Endothelial cell of umbilical vein (primary cell): ENCODE data around the gene RCAN3. TPM values are rescaled to one million over a fixed set of nuclear protein-coding genes. Genes with fewer than 3 reads are reported as not detected.

Source experiments
- BruUV-seq: library from RNA; stranded (reverse); fragments of 400-500 nt; replicated peaks from 2 replicates; lab custom pipeline; 2021; lab: Mats Ljungman, UMichigan
- CTCF ChIA-PET: fragments of 300-600, 350-600 bp; sonication (Branson Sonifier 250); formaldehyde crosslinking; loops from one replicate; lab custom pipeline; 2021; ENCODE audit warnings: antibody characterized with exemption, inconsistent platforms; lab: Charles Lee
- POLR2A ChIA-PET: fragments of 300-600, 350-600 bp; sonication (Branson Sonifier 250); formaldehyde crosslinking; loops from one replicate; lab custom pipeline; 2021; ENCODE audit warnings: antibody characterized with exemption, inconsistent platforms; lab: Charles Lee
- DNase-seq: peaks from one replicate; pipeline ENCODE4 v3.0.0-alpha.2; 2011; ENCODE audit warnings: low read depth, low spot score
- FAIRE-seq: peaks from 2 replicates; lab custom pipeline; 2011; peaks lifted over from hg19 to GRCh38; lab: Jason Lieb, UNC
- H2AFZ ChIP-seq: 2 replicates; pipeline ENCODE4 v1.6.0; 2012; ENCODE audit warnings: low read depth, low read length, control low read depth, inconsistent platforms
- H3K27ac ChIP-seq: 2 replicates; pipeline ENCODE4 v1.5.1; 2011; ENCODE audit warnings: low read depth, mild to moderate bottlenecking, control low read depth, low read length, moderate library complexity; ENCODE audit not compliant: insufficient read depth
- H3K27me3 ChIP-seq, 2 experiments: 2 replicates each; pipeline versions ENCODE4 v1.6.0 to v1.6.1; 2011; ENCODE audit warnings: low read length in 2 of 2, mixed read lengths in 1 of 2; ENCODE audit not compliant: control insufficient read depth in 2 of 2, insufficient read depth in 2 of 2
- H3K36me3 ChIP-seq, 2 experiments: 2 replicates in 1 of 2; 3 replicates in 1 of 2; pipeline ENCODE4 v1.5.1; 2011; ENCODE audit warnings: low read length in 2 of 2, mild to moderate bottlenecking in 1 of 2, moderate library complexity in 1 of 2; ENCODE audit not compliant: control insufficient read depth in 2 of 2, insufficient read depth in 2 of 2; ENCODE audit errors: extremely low read depth in 1 of 2
- H3K4me1 ChIP-seq: 3 replicates; pipeline ENCODE4 v1.5.1; 2011; ENCODE audit warnings: mild to moderate bottlenecking, low read length; ENCODE audit not compliant: control insufficient read depth, insufficient read depth; ENCODE audit errors: extremely low read depth
- H3K4me2 ChIP-seq: 2 replicates; pipeline ENCODE4 v1.6.1; 2011; ENCODE audit warnings: low read length, control low read depth, mixed read lengths; ENCODE audit not compliant: insufficient read depth
- H3K4me3 ChIP-seq, 3 experiments: fragments of 200-600 bp in 1 of 3; sonication (generic), shearing (Covaris generic) in 1 of 3; replicated peaks in 1 of 3; 2 replicates each; pipeline ENCODE4 v1.5.1; 2011 to 2016; ENCODE audit warnings: control low read depth in 3 of 3, low read length in 3 of 3, mild to moderate bottlenecking in 2 of 3, inconsistent platforms in 1 of 3, low read depth in 1 of 3, moderate library complexity in 1 of 3; ENCODE audit not compliant: insufficient read depth in 1 of 3
- H3K79me2 ChIP-seq: 2 replicates; pipeline ENCODE4 v1.6.0; 2012; ENCODE audit warnings: low read length, inconsistent platforms; ENCODE audit not compliant: control insufficient read depth, insufficient read depth
- H3K9ac ChIP-seq: replicated peaks from 2 replicates; pipeline ENCODE3; 2011; ENCODE audit warnings: low read length, control low read depth; ENCODE audit not compliant: insufficient read depth; ENCODE audit errors: extremely low read depth
- H3K9me1 ChIP-seq: replicated peaks from 3 replicates; pipeline ENCODE4 v1.6.0; 2011; ENCODE audit warnings: mild to moderate bottlenecking, low read length; ENCODE audit not compliant: control insufficient read depth, insufficient read depth; ENCODE audit errors: extremely low read depth
- H3K9me3 ChIP-seq: replicated peaks from 2 replicates; pipeline ENCODE4 v1.5.1; 2012; ENCODE audit warnings: low read length, inconsistent platforms; ENCODE audit not compliant: control insufficient read depth, insufficient read depth
- H4K20me1 ChIP-seq: replicated peaks from 2 replicates; pipeline ENCODE3; 2011; ENCODE audit warnings: mild to moderate bottlenecking, low read length; ENCODE audit not compliant: control insufficient read depth, insufficient read depth; ENCODE audit errors: extremely low read depth
- CTCF ChIP-seq, 2 donors: IDR thresholded peaks; 1 replicate in 1 of 2; 2 replicates in 1 of 2; pipeline ENCODE4 v1.5.1; 2011; ENCODE audit warnings: low read length in 2 of 2, mild to moderate bottlenecking in 2 of 2, moderate library complexity in 2 of 2, control low read depth in 1 of 2, inconsistent platforms in 1 of 2, low read depth in 1 of 2; ENCODE audit not compliant: insufficient read depth in 1 of 2; ENCODE audit errors: extremely low read depth in 1 of 2
- EZH2 ChIP-seq: IDR thresholded peaks from 2 replicates; pipeline ENCODE4 v1.6.1; 2012; ENCODE audit warnings: borderline replicate concordance, low read depth, mild to moderate bottlenecking, moderate library complexity, low read length, inconsistent platforms; ENCODE audit not compliant: severe bottlenecking
- FOS ChIP-seq: IDR thresholded peaks from 2 replicates; pipeline ENCODE4 v1.6.1; 2011; ENCODE audit warnings: mild to moderate bottlenecking, low read length, moderate library complexity, borderline replicate concordance; ENCODE audit not compliant: insufficient read depth
- GATA2 ChIP-seq: IDR thresholded peaks from 2 replicates; pipeline ENCODE4 v1.7.0; 2011; ENCODE audit warnings: low read depth, mild to moderate bottlenecking, moderate library complexity, mixed read lengths, low read length; ENCODE audit not compliant: insufficient read length, insufficient read depth
- JUN ChIP-seq: IDR thresholded peaks from 2 replicates; pipeline ENCODE4 v1.6.1; 2011; ENCODE audit warnings: borderline replicate concordance, low read depth; ENCODE audit not compliant: insufficient read length, insufficient read depth
- MYC ChIP-seq: IDR thresholded peaks from one replicate; pipeline ENCODE4 v1.6.1; 2011; ENCODE audit warnings: mild to moderate bottlenecking, low read depth, low read length
- POLR2A ChIP-seq: IDR thresholded peaks from 2 replicates; pipeline ENCODE4 v1.6.1; 2012; ENCODE audit warnings: low read depth, mild to moderate bottlenecking, control low read depth, low read length
- POLR2AphosphoS5 ChIP-seq: IDR thresholded peaks from 2 replicates; pipeline ENCODE4 v1.6.1; 2012; ENCODE audit warnings: low read depth, mild to moderate bottlenecking, control low read depth, low read length, moderate library complexity; ENCODE audit not compliant: insufficient read depth
- dilution Hi-C: fragments of 300-500 bp; cut with MboI; formaldehyde crosslinking; loops from one replicate; pipeline ENCODE4 v1.15.0; 2019; ENCODE audit warnings: low sequenced_read_pairs; ENCODE audit not compliant: extremely low pct_ligation_motif_present
- intact Hi-C: fragments of 100-400 bp; cut with micrococcal nuclease; formaldehyde crosslinking; loops from one replicate; pipeline ENCODE4 v1.10.0; 2022
- polyA plus RNA-seq, 4 experiments: library from polyadenylated mRNA; depleted of rRNA in 3 of 4; stranded (reverse) in 3 of 4; unstranded in 1 of 4; fragments of >200 nt; gene quantifications; 2 replicates each; pipeline versions ENCODE4 v1.2.1 to v1.2.3, GENCODE V29; 2011 to 2012; ENCODE audit warnings: missing spikeins in 1 of 4
- total RNA-seq: library from RNA; stranded (reverse); gene quantifications from 2 replicates; pipeline ENCODE4 v1.2.3, GENCODE V29; 2021
- TF ChIP-seq, protein P1 (sequence below): IDR thresholded peaks from 2 replicates; pipeline ENCODE4 v1.6.1; 2011; ENCODE audit not compliant: insufficient read depth, insufficient read length

The RCAN3 gene
- total and polyA plus RNA-seq, 2 donors (not counting 3 experiments of a cell fraction or from before 2014, with no cell fraction given) = 0.99 to 5.1 TPM

GRCh38 chr1:24557220-24557619 is 54.6 kb downstream of the RCAN3 start:
- no peak overlapping the region for H3K27ac ChIP-seq
- BruUV-seq = no TSS peak
- H3K4me3 ChIP-seq = no peak overlapping the region
- no peaks in the 10 kb centered on the region for H3K9me1 ChIP-seq
- peaks cover 40 to 44% of the 10 kb centered on the region in 2 experiments for H3K27me3 ChIP-seq
- CTCF ChIA-PET = no interaction called here
- no peak overlapping the region for H3K4me2 ChIP-seq
- FAIRE-seq = no peak
- DNase-seq = no peak
- H4K20me1 ChIP-seq = no peaks in the 10 kb centered on the region
- H3K9me3 ChIP-seq = no peaks in the 10 kb centered on the region
- no peaks in the 10 kb centered on the region for H3K79me2 ChIP-seq
- H3K36me3 ChIP-seq = no peaks in the 10 kb centered on the region
- H2AFZ ChIP-seq = no peak overlapping the region
- POLR2A ChIA-PET = no interaction called here
- intact Hi-C loops = no loop called here
- H3K9ac ChIP-seq = no peak overlapping the region
- TF ChIP-seq GATA2 = no peak
- TF ChIP-seq, protein P1, sequence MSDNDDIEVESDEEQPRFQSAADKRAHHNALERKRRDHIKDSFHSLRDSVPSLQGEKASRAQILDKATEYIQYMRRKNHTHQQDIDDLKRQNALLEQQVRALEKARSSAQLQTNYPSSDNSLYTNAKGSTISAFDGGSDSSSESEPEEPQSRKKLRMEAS = no peak
- no peak for TF ChIP-seq FOS
- no peak for TF ChIP-seq POLR2A
- TF ChIP-seq JUN = no peak
- dilution Hi-C loops = no loop called here
- no peaks in the 10 kb centered on the region for H3K4me1 ChIP-seq

GRCh38 chr1:24557711-24558131 is 55.1 kb downstream of the RCAN3 start:
- H3K27me3 ChIP-seq = peaks cover 40 to 44% of the 10 kb centered on the region in 2 experiments
- BruUV-seq = no TSS peak
- H3K9ac ChIP-seq = no peak overlapping the region
- ChIA-PET CTCF (interaction anchor here (0.6 to 1.2 kb wide), 3 partner anchors 10 to 30 kb away, joined by 3 to 8 read pairs (median 3); no protein-coding TSS in a partner anchor), POLR2A (no interaction called here)
- no peak overlapping the region for H3K4me3 ChIP-seq
- no peaks in the 10 kb centered on the region for H3K4me1 ChIP-seq
- H3K36me3 ChIP-seq = no peaks in the 10 kb centered on the region
- intact Hi-C loops = no loop called here
- no peaks in the 10 kb centered on the region for H3K79me2 ChIP-seq
- TF ChIP-seq, protein P1 = no peak
- TF ChIP-seq EZH2 = no peak
- TF ChIP-seq POLR2A = no peak
- no peak for TF ChIP-seq CTCF (IDR thresholded peaks at IDR 0.05; ENCODE audit: extremely low read depth in 1 of 2, insufficient read depth in 1 of 2, low read depth in 1 of 2, low read length in 2 of 2)
- TF ChIP-seq GATA2 = no peak
- no peak for TF ChIP-seq FOS
- no peak for TF ChIP-seq POLR2AphosphoS5
- no peak for TF ChIP-seq JUN
- no peak for TF ChIP-seq MYC
- DNase-seq = no peak
- H3K27ac ChIP-seq = no peak overlapping the region
- H2AFZ ChIP-seq = no peak overlapping the region
- H3K4me2 ChIP-seq = no peak overlapping the region
- dilution Hi-C loops = no loop called here
- no peaks in the 10 kb centered on the region for H4K20me1 ChIP-seq
- no peaks in the 10 kb centered on the region for H3K9me1 ChIP-seq
- H3K9me3 ChIP-seq = no peaks in the 10 kb centered on the region
- no peak for FAIRE-seq
